WTC11 (cell line): Measurements from ENCODE around the gene VTI1A. TPM values are rescaled to one million over a fixed set of nuclear protein-coding genes. Genes with fewer than 3 reads are reported as not detected.

Experiments used
- ATAC-seq: fragments of 200-7000 bp; cut with Tn5 transposase; 2 replicates; pipeline ENCODE4 v1.10.0; 2021; ENCODE audit warnings: mild to moderate bottlenecking, moderate library complexity
- CTCF ChIA-PET: fragments of 300-600 bp; sonication (Branson Sonifier 250); formaldehyde crosslinking; loops from one replicate; lab custom pipeline; 2021; ENCODE audit warnings: antibody characterized with exemption; lab: Charles Lee
- POLR2A ChIA-PET: fragments of 350-600 bp; sonication (Branson Sonifier 250); formaldehyde crosslinking; loops from one replicate; lab custom pipeline; 2021; ENCODE audit warnings: antibody characterized with exemption; lab: Charles Lee
- DNase-seq: peaks from one replicate; pipeline ENCODE4 v3.0.0; 2021; ENCODE audit warnings: low spot score
- H3K27ac Mint-ChIP-seq: 2 replicates; pipeline ENCODE4 v1.8.0; 2021; ENCODE audit warnings: mixed read lengths
- H3K27me3 Mint-ChIP-seq: 2 replicates; pipeline ENCODE4 v1.8.0; 2021; ENCODE audit warnings: low read depth, mild to moderate bottlenecking, moderate library complexity, mixed read lengths
- H3K36me3 Mint-ChIP-seq: 2 replicates; pipeline ENCODE4 v1.8.0; 2021; ENCODE audit warnings: mixed read lengths
- H3K4me1 Mint-ChIP-seq: 2 replicates; pipeline ENCODE4 v1.8.0; 2022; ENCODE audit warnings: mixed read lengths
- H3K4me3 Mint-ChIP-seq: 2 replicates; pipeline ENCODE4 v1.8.0; 2021; ENCODE audit warnings: mild to moderate bottlenecking, moderate library complexity, mixed read lengths
- H3K9me3 Mint-ChIP-seq: 2 replicates; pipeline ENCODE4 v1.8.0; 2021; ENCODE audit warnings: mixed read lengths
- EMX1 ChIP-seq: fragments of 250-450 bp; sonication (Bioruptor Pico); IDR thresholded peaks from 2 replicates; pipeline ENCODE4 v1.8.0; 2021; ENCODE audit warnings: mild to moderate bottlenecking
- ESRRA ChIP-seq: sonication (generic); formaldehyde crosslinking; IDR thresholded peaks from 2 replicates; pipeline ENCODE4 v1.8.1; 2022; ENCODE audit warnings: mild to moderate bottlenecking, missing genetic modification reagents, borderline replicate concordance
- KAT7 ChIP-seq: sonication (generic); formaldehyde crosslinking; IDR thresholded peaks from 2 replicates; pipeline ENCODE4 v1.8.1; 2023; ENCODE audit warnings: missing genetic modification reagents, mild to moderate bottlenecking, borderline replicate concordance
- NR2C2 ChIP-seq: sonication (generic); formaldehyde crosslinking; IDR thresholded peaks from 2 replicates; pipeline ENCODE4 v1.8.0; 2022; ENCODE audit warnings: mild to moderate bottlenecking, missing genetic modification reagents
- SMAD3 ChIP-seq: sonication (generic); formaldehyde crosslinking; IDR thresholded peaks from 2 replicates; pipeline ENCODE4 v1.8.0; 2022; ENCODE audit warnings: missing genetic modification reagents, mild to moderate bottlenecking, borderline replicate concordance
- SP1 ChIP-seq: sonication (generic); formaldehyde crosslinking; conservative IDR thresholded peaks from 2 replicates; pipeline ENCODE4 v1.8.1; 2022; ENCODE audit warnings: missing genetic modification reagents
- TEAD1 ChIP-seq: sonication (generic); formaldehyde crosslinking; IDR thresholded peaks from 2 replicates; pipeline ENCODE4 v1.8.0; 2022; ENCODE audit warnings: mild to moderate bottlenecking, missing genetic modification reagents
- TP53 ChIP-seq: sonication (generic); formaldehyde crosslinking; IDR thresholded peaks from 2 replicates; pipeline ENCODE4 v1.8.1; 2023; ENCODE audit warnings: mild to moderate bottlenecking, missing genetic modification reagents
- ZNF138 ChIP-seq: sonication (generic); formaldehyde crosslinking; conservative IDR thresholded peaks from 2 replicates; pipeline ENCODE4 v1.8.1; 2022; ENCODE audit warnings: mild to moderate bottlenecking, moderate library complexity, missing genetic modification reagents
- ZNF317 ChIP-seq: sonication (generic); formaldehyde crosslinking; IDR thresholded peaks from 2 replicates; pipeline ENCODE4 v1.8.1; 2023; ENCODE audit warnings: low read depth, mild to moderate bottlenecking, moderate library complexity, missing genetic modification reagents, borderline replicate concordance
- ZNF671 ChIP-seq: fragments of 250-450 bp; sonication (Bioruptor Pico); IDR thresholded peaks from 2 replicates; pipeline ENCODE4 v1.8.0; 2021; ENCODE audit warnings: mild to moderate bottlenecking
- total RNA-seq: library from RNA; stranded (reverse); gene quantifications from 3 replicates; pipeline ENCODE4 v1.2.3, GENCODE V29; 2021
- TF ChIP-seq, protein P1 (sequence below): fragments of 250-450 bp; sonication (Bioruptor Pico); conservative IDR thresholded peaks from 2 replicates; pipeline ENCODE4 v1.9.0; 2021; ENCODE audit warnings: mild to moderate bottlenecking
- TF ChIP-seq, protein P2 (sequence below): sonication (generic); formaldehyde crosslinking; IDR thresholded peaks from 2 replicates; pipeline ENCODE4 v1.8.1; 2023; ENCODE audit warnings: mild to moderate bottlenecking, missing genetic modification reagents
- TF ChIP-seq, protein P3 (sequence below): fragments of 250-450 bp; sonication (Bioruptor Pico); IDR thresholded peaks from 2 replicates; pipeline ENCODE4 v1.9.0; 2021; ENCODE audit warnings: moderate library complexity, mild to moderate bottlenecking, inconsistent platforms, borderline replicate concordance
- TF ChIP-seq, protein P4 (sequence below): sonication (generic); formaldehyde crosslinking; IDR thresholded peaks from 2 replicates; pipeline ENCODE4 v1.8.1; 2023; ENCODE audit warnings: mild to moderate bottlenecking, missing genetic modification reagents
- TF ChIP-seq, protein P5 (sequence below): sonication (generic); formaldehyde crosslinking; IDR thresholded peaks from 2 replicates; pipeline ENCODE4 v1.8.1; 2023; ENCODE audit warnings: mild to moderate bottlenecking, missing genetic modification reagents, moderate library complexity
- TF ChIP-seq, protein P6 (sequence below): sonication (generic); formaldehyde crosslinking; IDR thresholded peaks from 2 replicates; pipeline ENCODE4 v1.8.0; 2022; ENCODE audit warnings: mild to moderate bottlenecking, missing genetic modification reagents
- TF ChIP-seq, protein P7 (sequence below): fragments of 200-600 bp; IDR thresholded peaks from 2 replicates; pipeline ENCODE4 v1.8.0; 2022; ENCODE audit warnings: antibody characterized with exemption

The VTI1A gene
- total RNA-seq, 1 experiment from 2014 or later, result 20.1 TPM

DNA sequence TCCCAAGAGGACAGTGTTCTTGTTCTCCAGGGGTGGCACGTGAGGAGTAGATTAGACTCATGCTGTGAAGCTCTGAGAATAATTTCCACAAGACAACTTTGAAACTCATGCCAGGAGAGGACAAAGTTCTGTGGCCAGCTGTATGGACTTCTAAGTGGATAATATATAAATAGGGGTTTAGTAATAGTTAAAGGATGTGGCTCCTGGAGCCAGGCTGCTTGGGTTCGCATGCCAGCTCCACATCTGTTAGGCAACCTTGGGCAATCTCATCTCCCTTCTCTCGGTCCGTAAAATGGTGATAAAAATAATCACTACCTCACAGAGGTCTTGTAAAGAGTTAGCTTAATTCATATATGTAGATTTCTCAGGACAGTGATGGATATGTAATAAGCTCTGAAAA lies 37.3 kb upstream of the VTI1A start:
- peaks cover 7% of the 10 kb centered on the region; the same call in 1 of the 2 replicates for H3K27me3 Mint-ChIP-seq
- H3K4me3 Mint-ChIP-seq, result no peak overlapping the region

DNA sequence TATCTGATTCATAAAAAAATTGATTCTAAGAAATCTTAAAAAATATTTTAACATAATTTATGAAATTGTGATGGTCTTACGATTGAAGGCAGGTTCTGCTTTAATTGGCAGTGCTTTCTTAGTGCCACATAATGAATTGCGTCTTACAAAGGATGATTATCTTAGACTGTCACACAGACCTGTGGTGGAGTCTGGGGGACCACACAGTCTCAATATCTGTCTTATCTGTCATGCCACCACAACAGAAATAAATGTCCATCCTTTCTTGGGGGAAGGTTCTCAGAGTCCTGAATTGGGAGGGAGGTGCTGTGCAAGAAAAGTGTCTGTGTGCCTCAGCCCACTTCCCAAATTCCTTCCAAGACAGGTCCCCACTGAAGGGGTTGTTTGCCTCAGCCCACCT lies 34.3 kb upstream of the VTI1A start:
- H3K9me3 Mint-ChIP-seq, result peaks cover 12% of the 10 kb centered on the region
- no peak overlapping the region for H3K4me3 Mint-ChIP-seq
- no peaks in the 10 kb centered on the region for H3K36me3 Mint-ChIP-seq
- no peaks in the 10 kb centered on the region for H3K4me1 Mint-ChIP-seq
- DNase-seq, result no peak
- CTCF ChIA-PET, result no interaction called here
- ATAC-seq, result no peak
- no peak overlapping the region for H3K27ac Mint-ChIP-seq
- H3K27me3 Mint-ChIP-seq, result peaks cover 7% of the 10 kb centered on the region
- TF ChIP-seq, protein P1, sequence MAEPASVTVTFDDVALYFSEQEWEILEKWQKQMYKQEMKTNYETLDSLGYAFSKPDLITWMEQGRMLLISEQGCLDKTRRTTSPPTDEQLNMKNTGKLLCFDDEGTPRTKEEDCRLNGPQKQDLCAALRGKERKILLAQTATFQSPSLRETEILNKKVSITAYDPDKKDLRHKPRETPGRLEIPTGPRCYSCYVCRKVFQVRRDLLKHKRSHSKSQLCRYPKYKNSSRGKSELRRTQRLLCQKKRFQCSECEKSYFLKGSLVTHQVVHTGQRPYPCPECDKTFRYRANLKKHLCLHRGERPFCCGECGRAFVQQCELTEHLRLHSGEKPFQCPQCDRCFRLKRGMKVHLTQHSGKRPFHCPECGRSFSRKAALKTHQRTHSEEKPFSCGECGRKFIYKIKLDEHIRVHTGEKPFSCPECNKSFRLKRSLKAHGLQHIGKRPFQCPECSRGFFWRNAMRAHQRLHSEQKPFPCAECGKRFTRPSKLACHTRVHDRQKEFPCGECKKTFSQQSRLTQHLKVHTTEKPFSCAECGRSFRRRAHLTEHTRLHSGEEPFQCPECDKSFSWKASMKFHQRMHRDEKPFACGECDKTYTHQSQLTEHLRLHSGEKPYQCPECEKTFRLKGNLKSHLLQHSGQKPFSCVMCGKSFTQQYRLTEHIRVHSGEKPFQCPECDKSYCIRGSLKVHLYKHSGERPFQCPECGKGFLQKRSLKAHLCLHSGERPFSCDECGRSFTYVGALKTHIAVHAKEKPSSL, result no peak
- TF ChIP-seq TEAD1 (CRISPR knock-in tag) (no peak), ZNF671 (CRISPR knock-in tag) (no peak), ZNF138 (CRISPR knock-in tag) (no peak), ESRRA (CRISPR knock-in tag) (no peak)
- TF ChIP-seq, protein P2, sequence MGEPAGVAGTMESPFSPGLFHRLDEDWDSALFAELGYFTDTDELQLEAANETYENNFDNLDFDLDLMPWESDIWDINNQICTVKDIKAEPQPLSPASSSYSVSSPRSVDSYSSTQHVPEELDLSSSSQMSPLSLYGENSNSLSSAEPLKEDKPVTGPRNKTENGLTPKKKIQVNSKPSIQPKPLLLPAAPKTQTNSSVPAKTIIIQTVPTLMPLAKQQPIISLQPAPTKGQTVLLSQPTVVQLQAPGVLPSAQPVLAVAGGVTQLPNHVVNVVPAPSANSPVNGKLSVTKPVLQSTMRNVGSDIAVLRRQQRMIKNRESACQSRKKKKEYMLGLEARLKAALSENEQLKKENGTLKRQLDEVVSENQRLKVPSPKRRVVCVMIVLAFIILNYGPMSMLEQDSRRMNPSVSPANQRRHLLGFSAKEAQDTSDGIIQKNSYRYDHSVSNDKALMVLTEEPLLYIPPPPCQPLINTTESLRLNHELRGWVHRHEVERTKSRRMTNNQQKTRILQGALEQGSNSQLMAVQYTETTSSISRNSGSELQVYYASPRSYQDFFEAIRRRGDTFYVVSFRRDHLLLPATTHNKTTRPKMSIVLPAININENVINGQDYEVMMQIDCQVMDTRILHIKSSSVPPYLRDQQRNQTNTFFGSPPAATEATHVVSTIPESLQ (CRISPR knock-in tag), result no peak
- TF ChIP-seq, all 79 proteins: peak for 0
- POLR2A ChIA-PET, result no interaction called here

More for the DNA sequence above, 37.3 kb upstream of the VTI1A start:
- ATAC-seq (no peak), DNase-seq (no peak)
- TF ChIP-seq ZNF671 (CRISPR knock-in tag) (no peak), ZNF317 (CRISPR knock-in tag) (no peak), ESRRA (CRISPR knock-in tag) (no peak), NR2C2 (no peak)
- TF ChIP-seq, protein P3, sequence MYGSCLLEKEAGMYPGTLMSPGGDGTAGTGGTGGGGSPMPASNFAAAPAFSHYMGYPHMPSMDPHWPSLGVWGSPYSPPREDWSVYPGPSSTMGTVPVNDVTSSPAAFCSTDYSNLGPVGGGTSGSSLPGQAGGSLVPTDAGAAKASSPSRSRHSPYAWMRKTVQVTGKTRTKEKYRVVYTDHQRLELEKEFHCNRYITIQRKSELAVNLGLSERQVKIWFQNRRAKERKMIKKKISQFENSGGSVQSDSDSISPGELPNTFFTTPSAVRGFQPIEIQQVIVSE (CRISPR knock-in tag), result no peak
- TF ChIP-seq, protein P4, sequence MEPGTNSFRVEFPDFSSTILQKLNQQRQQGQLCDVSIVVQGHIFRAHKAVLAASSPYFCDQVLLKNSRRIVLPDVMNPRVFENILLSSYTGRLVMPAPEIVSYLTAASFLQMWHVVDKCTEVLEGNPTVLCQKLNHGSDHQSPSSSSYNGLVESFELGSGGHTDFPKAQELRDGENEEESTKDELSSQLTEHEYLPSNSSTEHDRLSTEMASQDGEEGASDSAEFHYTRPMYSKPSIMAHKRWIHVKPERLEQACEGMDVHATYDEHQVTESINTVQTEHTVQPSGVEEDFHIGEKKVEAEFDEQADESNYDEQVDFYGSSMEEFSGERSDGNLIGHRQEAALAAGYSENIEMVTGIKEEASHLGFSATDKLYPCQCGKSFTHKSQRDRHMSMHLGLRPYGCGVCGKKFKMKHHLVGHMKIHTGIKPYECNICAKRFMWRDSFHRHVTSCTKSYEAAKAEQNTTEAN (CRISPR knock-in tag), result no peak
- TF ChIP-seq, protein P5, sequence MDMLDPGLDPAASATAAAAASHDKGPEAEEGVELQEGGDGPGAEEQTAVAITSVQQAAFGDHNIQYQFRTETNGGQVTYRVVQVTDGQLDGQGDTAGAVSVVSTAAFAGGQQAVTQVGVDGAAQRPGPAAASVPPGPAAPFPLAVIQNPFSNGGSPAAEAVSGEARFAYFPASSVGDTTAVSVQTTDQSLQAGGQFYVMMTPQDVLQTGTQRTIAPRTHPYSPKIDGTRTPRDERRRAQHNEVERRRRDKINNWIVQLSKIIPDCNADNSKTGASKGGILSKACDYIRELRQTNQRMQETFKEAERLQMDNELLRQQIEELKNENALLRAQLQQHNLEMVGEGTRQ (CRISPR knock-in tag), result no peak
- ChIA-PET CTCF (no interaction called here), POLR2A (no interaction called here)
- Mint-ChIP-seq H3K9me3 (peaks cover 5% of the 10 kb centered on the region), H3K4me1 (no peaks in the 10 kb centered on the region), H3K36me3 (no peaks in the 10 kb centered on the region), H3K27ac (no peak overlapping the region)

DNA sequence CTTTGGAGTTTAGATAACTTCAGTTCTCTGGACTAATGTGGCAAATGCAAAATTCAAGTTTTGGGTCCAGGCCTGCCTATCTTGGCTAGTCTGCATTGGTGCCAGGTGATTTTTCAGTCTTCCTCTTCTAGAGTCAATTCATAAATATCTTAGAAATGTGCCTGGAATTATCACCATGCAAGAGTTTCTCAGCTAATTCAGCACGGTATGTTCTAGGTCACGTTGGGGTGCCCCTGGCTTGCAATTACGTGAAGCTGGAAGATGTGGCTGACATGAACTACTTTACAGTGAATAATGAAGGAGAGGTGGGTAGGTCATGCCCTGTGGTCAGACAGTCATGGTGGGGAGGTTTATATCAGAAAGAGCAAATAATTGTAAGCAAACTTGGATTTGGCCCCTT lies 25.3 kb upstream of the VTI1A start:
- no peaks in the 10 kb centered on the region for H3K27me3 Mint-ChIP-seq
- POLR2A ChIA-PET, result no interaction called here
- peaks cover 3% of the 10 kb centered on the region; the same call in 1 of the 2 replicates for H3K9me3 Mint-ChIP-seq
- H3K36me3 Mint-ChIP-seq, result no peaks in the 10 kb centered on the region
- no peaks in the 10 kb centered on the region for H3K4me1 Mint-ChIP-seq
- no peak for ATAC-seq
- DNase-seq, result no peak
- H3K4me3 Mint-ChIP-seq, result no peak overlapping the region
- no peak overlapping the region for H3K27ac Mint-ChIP-seq
- CTCF ChIA-PET, result no interaction called here
- TF ChIP-seq TP53 (CRISPR knock-in tag) (no peak), SP1 (CRISPR knock-in tag) (no peak), EMX1 (no peak), SMAD3 (no peak), KAT7 (CRISPR knock-in tag) (no peak)
- TF ChIP-seq, protein P6, sequence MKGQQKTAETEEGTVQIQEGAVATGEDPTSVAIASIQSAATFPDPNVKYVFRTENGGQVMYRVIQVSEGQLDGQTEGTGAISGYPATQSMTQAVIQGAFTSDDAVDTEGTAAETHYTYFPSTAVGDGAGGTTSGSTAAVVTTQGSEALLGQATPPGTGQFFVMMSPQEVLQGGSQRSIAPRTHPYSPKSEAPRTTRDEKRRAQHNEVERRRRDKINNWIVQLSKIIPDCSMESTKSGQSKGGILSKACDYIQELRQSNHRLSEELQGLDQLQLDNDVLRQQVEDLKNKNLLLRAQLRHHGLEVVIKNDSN (CRISPR knock-in tag), result no peak
- TF ChIP-seq, protein P7, sequence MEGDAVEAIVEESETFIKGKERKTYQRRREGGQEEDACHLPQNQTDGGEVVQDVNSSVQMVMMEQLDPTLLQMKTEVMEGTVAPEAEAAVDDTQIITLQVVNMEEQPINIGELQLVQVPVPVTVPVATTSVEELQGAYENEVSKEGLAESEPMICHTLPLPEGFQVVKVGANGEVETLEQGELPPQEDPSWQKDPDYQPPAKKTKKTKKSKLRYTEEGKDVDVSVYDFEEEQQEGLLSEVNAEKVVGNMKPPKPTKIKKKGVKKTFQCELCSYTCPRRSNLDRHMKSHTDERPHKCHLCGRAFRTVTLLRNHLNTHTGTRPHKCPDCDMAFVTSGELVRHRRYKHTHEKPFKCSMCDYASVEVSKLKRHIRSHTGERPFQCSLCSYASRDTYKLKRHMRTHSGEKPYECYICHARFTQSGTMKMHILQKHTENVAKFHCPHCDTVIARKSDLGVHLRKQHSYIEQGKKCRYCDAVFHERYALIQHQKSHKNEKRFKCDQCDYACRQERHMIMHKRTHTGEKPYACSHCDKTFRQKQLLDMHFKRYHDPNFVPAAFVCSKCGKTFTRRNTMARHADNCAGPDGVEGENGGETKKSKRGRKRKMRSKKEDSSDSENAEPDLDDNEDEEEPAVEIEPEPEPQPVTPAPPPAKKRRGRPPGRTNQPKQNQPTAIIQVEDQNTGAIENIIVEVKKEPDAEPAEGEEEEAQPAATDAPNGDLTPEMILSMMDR, result no peak
